Tongue (tissue), 2 donors: Measurements from ENCODE around the gene NT5DC2. TPM values are rescaled to one million over a fixed set of nuclear protein-coding genes. Genes with fewer than 3 reads are reported as not detected.

Experiments used
- DNase-seq: peaks from one replicate; pipeline ENCODE4 v3.0.0-alpha.2; 2015
- total RNA-seq: library from RNA; depleted of rRNA; stranded (reverse); fragments of >200 nt; gene quantifications from one replicate; pipeline ENCODE4 v1.2.3, GENCODE V29; 2014

The NT5DC2 gene
- total RNA-seq: 46.8 TPM

GRCh38 chr3:52533623-52534280 lies at the start of gene NT5DC2:
NT5DC2 (minus strand) TSS chr3:52533857; CDS start chr3:52533737, 120 bp downstream.
- DNase-seq: peak; percentile 92

GRCh38 chr3:52574056-52574965 lies 40.7 kb upstream of the NT5DC2 start:
- no peak for DNase-seq

- DNase-seq: no peak
Observed at GRCh38 chr3:52572221-52572620, 38.6 kb upstream of the NT5DC2 start.

- DNase-seq: no peak
Observed at GRCh38 chr3:52570076-52570475, 36.4 kb upstream of the NT5DC2 start.

GRCh38 chr3:52568069-52568468 lies 34.4 kb upstream of the NT5DC2 start:
- DNase-seq: no peak

GRCh38 chr3:52563984-52564383 lies 30.3 kb upstream of the NT5DC2 start:
- no peak for DNase-seq

- DNase-seq: no peak
Observed at GRCh38 chr3:52561028-52561747, 27.5 kb upstream of the NT5DC2 start.

- DNase-seq: no peak
Observed at GRCh38 chr3:52558436-52558835, 24.8 kb upstream of the NT5DC2 start.

GRCh38 chr3:52557011-52557960 lies 23.6 kb upstream of the NT5DC2 start:
- DNase-seq: no peak

- no peak for DNase-seq
Observed at GRCh38 chr3:52555056-52555455, 21.4 kb upstream of the NT5DC2 start.

- DNase-seq: no peak
Observed at GRCh38 chr3:52554026-52554755, 20.5 kb upstream of the NT5DC2 start.

GRCh38 chr3:52552089-52552488 lies 18.4 kb upstream of the NT5DC2 start:
- DNase-seq: no peak

- no peak for DNase-seq
Observed at GRCh38 chr3:52551118-52551517, 17.5 kb upstream of the NT5DC2 start.

GRCh38 chr3:52547143-52547542 lies 13.5 kb upstream of the NT5DC2 start:
- DNase-seq: no peak

GRCh38 chr3:52546111-52546901 lies 12.6 kb upstream of the NT5DC2 start:
- no peak for DNase-seq

- no peak for DNase-seq
Observed at GRCh38 chr3:52544937-52545336, 11.3 kb upstream of the NT5DC2 start.

- no peak for DNase-seq
Observed at GRCh38 chr3:52541050-52541449, 7.4 kb upstream of the NT5DC2 start.

- no peak for DNase-seq
Observed at GRCh38 chr3:52539010-52539653, 5.5 kb upstream of the NT5DC2 start.

- DNase-seq: no peak
Observed at GRCh38 chr3:52537726-52538421, 4.2 kb upstream of the NT5DC2 start.
